HG02588 (cell line): ENCODE data around the gene PRRG2.

ENCODE experiments used
- ATAC-seq: cut with Tn5 transposase; IDR thresholded peaks from one replicate; pipeline ENCODE4 v1.9.1; 2021; ENCODE audit warnings: mild to moderate bottlenecking, moderate library complexity; ENCODE audit not compliant: unreplicated experiment

Gene PRRG2

DNA sequence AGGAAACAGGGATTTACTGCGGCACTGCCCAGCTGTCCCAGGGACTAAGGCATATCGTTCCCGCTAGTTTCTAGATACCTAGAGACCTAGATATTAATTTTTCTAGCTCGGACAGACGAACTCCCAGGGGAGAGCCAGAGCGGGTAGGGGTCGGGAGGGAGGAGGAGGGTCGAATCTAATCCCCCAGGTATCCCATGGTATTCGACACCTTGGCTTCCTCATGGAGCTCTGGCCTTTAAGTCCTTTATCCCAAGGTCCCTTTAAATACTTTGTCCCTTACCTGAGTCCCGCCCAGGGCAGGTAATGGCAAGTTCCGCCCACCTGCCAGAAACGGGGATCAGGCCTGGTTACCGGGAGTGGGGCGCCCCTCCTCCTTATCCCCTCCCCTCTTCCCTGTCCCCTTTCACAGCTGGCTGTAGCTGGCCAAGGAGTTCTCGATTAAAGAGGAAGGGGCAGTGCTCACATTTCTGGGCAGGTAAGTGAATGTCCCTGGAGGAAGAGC is at the start of gene PRRG2:
Gene PRRG2, plus strand, starts transcription at position 310 of the 502 bp plus-strand sequence. CDS start 1,904 bp downstream, outside the sequence.
- ATAC-seq: no peak

DNA sequence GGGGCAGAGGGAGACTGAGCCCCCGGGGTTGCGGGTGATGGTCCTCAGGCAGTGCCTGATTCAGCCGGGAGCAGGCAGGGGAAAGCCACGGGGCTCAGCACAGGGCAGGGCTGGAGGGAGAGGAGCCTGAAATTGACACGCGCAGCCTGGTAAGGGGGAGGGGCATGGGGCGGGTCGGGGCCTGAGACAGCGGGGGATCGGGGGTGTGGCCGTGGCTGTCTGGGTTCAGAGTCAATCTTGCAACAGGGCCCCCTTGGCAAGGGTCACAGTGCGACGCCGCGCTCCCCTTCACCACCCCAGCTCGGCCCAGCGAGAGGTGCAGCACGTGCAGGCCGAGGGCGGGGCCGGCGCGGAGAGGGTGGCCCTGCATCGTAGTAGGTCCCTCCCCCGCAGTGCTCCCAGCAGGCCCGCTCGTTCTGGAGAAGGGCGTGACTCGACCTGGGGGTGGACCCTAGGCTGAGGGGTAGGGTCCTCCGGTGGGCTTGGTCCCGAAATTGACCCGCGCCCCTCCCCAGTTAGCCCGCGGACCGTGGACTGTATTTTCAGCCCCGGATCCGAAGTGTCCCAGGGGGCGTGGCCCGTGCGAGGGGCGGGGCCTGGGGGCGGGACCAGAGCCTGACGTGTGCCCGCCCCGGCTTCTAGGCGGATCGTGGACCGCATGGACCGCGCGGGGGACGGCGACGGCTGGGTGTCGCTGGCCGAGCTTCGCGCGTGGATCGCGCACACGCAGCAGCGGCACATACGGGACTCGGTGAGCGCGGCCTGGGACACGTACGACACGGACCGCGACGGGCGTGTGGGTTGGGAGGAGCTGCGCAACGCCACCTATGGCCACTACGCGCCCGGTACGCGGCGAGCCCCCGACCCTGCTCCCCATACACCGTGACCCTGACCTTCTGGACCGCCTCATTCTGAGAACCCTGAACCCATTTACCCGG is 47.3 kb upstream of the PRRG2 start:
- peak; percentile 71 for ATAC-seq

DNA sequence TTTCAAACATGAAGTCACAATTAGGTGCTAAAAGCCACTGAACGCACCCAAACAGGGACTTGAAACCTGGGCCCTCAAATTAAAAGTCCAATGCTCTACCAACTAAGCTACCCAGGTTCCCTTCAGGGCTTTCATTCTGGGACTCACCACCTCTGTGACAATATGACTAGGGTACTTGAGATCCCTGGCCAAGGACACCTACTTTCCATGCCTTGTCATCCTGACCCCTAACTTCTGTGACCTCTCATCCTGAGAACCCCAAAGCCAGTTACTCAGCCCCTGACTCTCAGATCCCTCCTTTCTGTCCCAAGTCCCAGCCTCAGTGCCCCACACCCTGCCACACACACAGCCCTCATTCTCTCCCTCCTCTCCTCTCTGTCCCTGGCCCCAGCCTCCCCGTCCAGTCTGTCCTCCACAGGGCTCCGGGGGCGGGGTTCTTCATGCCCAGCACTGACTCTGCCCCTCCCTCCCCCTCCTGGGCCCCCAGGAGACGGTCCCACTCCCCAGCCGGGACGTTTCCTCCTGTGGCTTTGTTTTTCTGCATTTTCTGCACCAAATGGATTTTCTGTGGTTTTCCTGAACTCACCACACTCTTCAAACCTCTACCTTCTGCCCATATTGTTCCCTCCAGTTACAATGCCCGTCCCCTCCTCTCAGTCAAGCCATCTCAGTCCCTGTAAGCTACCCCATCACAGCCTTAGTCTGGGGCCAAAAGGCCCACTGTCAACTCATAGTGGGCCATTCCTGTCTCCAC is 46.3 kb upstream of the PRRG2 start:
- no peak for ATAC-seq

DNA sequence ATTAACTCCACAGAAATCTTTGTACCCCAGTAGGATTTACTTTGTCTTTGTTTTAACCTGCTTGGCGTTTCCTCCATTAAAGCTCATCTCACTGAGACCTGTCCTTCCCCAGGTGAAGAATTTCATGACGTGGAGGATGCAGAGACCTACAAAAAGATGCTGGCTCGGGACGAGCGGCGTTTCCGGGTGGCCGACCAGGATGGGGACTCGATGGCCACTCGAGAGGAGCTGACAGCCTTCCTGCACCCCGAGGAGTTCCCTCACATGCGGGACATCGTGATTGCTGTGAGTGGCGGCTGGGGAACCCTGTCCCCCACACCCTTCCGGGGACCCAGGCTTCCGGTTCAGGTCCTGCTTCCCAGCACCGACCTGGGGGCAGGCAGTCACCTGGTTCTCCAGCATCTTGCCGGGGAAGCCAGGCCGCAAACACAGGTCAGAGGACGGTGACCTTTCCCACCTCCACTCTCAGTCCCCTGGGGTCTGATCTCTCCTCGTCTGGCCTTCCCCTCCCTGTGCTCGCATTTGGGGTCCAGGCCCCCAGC is 44.1 kb upstream of the PRRG2 start:
- ATAC-seq: no peak

DNA sequence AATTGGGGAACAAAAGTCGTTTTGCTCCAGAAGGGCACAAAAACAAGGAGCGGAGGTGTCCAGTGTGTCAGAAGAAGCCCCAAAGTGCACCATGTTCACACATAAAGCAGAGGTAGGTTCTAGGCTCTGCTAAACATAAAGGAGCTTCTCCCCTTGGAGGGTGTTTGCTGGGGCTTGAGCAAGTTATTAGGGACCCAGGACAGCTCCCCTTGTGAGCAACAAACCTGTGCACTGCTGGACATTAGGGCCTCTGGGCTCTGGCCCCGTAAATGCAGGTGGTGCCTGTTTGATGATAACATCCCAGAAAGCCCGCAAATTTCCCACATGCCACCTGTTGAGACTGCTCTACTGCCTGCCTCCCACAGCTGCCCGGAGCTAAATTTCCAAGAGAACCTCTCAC is 42.5 kb upstream of the PRRG2 start:
- no peak for ATAC-seq

- no peak for ATAC-seq
Observed at GRCh38 chr19:49539192-49539952, 41.7 kb upstream of the PRRG2 start.

DNA sequence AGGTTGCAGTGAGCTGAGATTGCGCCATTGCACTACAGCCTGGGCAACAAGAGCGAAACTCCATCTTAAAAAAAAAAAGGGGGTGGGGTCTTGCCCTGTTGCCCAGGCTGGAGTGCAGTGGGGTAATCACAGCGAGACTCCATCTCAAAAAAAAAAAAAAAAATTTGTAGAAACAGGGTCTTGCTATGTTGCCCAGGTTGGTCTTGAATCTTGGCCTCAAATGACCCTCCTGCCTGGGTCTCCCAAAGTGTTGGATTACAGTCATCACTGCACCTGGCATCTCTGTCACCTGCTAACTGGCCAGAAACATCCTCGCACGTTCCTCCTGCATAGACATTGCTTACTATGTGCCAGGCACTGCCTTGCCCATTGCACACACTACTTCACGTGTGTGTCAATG is 39.2 kb upstream of the PRRG2 start:
- ATAC-seq: no peak

- no peak for ATAC-seq
Observed at GRCh38 chr19:49542446-49542845, 38.7 kb upstream of the PRRG2 start.

DNA sequence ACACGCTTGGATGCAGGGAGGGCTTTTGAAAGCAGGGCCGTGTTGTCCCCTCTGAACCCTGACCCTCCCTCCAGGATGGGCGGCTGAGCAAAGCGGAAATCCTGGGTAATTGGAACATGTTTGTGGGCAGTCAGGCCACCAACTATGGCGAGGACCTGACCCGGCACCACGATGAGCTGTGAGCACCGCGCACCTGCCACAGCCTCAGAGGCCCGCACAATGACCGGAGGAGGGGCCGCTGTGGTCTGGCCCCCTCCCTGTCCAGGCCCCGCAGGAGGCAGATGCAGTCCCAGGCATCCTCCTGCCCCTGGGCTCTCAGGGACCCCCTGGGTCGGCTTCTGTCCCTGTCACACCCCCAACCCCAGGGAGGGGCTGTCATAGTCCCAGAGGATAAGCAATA is 38.1 kb upstream of the PRRG2 start:
- no peak for ATAC-seq

GRCh38 chr19:49544154-49544553 is 37.0 kb upstream of the PRRG2 start:
- ATAC-seq: no peak

- ATAC-seq: no peak
Observed at GRCh38 chr19:49546825-49547565, 34.1 kb upstream of the PRRG2 start.

- ATAC-seq: no peak
Observed at GRCh38 chr19:49549045-49549444, 32.1 kb upstream of the PRRG2 start.

DNA sequence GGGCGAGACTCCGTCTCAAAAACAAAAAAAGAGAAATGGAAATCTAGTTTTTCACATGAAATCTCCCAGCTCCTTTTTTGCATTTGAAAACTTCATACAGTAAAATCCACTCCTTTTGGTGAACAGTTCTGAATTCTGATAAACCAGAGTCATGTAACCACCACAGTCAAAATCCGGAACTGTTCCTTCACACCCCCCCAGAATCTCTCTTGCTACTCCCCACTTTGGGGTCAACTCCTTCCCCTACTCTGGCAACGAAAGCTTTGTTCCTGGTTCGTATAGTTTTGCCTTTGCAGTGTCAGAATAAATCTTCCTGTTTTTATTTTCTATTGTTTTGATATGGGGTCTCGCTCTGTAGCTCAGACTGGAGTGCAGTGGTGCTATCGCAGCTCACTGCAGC is 29.6 kb upstream of the PRRG2 start:
- ATAC-seq: no peak

DNA sequence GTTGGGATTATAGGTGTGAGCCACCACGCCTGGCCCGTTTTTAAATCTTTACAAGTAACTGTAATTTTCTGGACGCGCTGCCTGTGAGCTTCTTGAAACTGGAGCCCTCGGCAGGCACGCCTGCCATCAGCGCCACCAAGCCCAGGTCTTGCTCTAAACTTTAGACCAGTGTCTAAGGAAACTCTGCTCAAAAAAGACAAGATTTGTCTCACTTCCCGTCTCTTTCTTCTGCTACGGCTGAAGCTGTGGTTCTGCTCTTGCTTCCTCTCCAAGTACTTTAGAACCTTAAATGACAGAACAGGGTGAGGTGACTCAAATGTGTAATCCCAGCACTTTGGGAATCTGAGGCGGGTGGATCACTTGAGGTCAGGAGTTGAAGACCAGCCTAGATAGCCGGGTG is 28.4 kb upstream of the PRRG2 start:
- no peak for ATAC-seq

DNA sequence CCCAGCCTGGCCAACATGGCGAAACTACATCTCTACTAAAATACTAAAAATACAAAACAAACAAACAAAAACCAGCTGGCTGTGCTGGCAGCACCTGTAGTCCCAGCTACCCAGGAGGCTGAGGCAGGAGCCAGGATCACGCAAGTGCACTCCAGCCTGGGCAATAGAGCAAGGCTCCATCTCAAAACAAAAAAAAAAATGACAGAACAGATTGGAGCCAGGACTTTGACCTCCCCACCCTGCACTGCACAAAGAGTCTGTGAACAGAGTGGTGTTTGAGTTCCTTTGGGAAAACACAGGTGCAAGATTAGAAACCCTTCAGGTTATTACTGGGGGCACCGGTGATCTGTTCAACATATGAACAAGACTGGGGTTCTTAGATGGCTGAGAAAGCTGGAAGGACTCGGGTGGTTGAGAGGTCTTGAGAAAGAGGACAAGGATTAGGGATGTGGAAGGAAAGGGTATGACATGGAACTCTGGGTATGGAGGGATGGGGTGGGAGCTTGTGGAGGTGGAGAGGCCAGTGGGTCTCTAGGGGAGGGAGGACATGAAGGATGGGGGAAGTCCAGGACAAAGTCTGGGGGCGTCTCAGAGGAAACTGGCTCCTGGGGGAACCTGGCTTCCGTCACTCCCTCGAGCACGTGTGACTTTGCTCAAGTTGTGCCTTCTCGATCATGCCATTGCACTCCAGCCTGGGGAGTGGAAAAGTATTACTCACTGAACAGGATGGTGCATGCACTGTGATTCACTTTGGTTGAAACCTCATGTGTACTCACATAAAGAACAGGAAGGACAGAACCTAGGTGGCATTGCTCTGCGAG is 27.5 kb upstream of the PRRG2 start:
- no peak for ATAC-seq

DNA sequence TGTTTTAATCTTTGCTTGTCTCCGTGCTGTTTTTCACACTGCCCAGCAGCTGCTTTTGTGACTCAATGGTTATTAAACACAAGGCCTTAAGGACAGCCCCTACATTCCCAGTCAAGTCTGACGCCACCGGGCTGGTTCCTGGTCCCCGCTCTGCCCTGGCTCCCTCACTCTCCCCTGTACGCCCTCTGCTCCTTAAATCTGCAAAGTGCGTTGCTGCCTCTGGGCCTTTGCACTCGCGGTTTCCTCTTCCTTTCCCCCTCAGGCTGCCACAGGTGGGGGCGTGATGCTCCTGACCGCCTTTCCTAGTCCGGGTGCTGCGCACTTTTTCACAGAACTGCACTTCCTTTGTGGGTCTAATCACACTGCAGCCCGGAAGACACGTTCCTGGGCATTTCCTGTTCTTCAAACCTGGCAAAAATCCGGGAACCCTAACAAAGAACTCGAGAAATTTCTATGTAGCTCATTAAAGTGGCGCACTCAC is 26.4 kb upstream of the PRRG2 start:
- ATAC-seq: no peak

- ATAC-seq: no peak
Observed at GRCh38 chr19:49555600-49556411, 25.3 kb upstream of the PRRG2 start.
